Keratinocyte (primary cell): Measurements from ENCODE around the gene ATPAF2. TPM values are rescaled to one million over a fixed set of nuclear protein-coding genes. Genes with fewer than 3 reads are reported as not detected.

Experiments used
- DNase-seq: peaks from one replicate; pipeline ENCODE4 v3.0.0-alpha.2; 2011; ENCODE audit warnings: low read depth, missing footprints, low spot score
- FAIRE-seq: peaks from 2 replicates; lab custom pipeline; 2011; peaks lifted over from hg19 to GRCh38; lab: Jason Lieb, UNC
- H2AFZ ChIP-seq: 2 replicates; pipeline ENCODE4 v1.6.0; 2012; ENCODE audit warnings: low read length, control low read depth, inconsistent platforms; ENCODE audit not compliant: control insufficient read depth
- H3K27ac ChIP-seq: 2 replicates; pipeline ENCODE4 v1.5.1; 2011; ENCODE audit warnings: low read length; ENCODE audit not compliant: control insufficient read depth, insufficient read depth
- H3K27me3 ChIP-seq: 3 replicates; pipeline ENCODE4 v1.6.0; 2011; ENCODE audit warnings: low read length; ENCODE audit not compliant: control insufficient read depth, insufficient read depth; ENCODE audit errors: extremely low read depth
- H3K36me3 ChIP-seq, 2 experiments: 2 replicates in 1 of 2; 3 replicates in 1 of 2; pipeline ENCODE4 v1.5.1; 2011; ENCODE audit warnings: low read length in 2 of 2, mild to moderate bottlenecking in 1 of 2; ENCODE audit not compliant: control insufficient read depth in 2 of 2, insufficient read depth in 2 of 2; ENCODE audit errors: extremely low read depth in 1 of 2
- H3K4me1 ChIP-seq: 3 replicates; pipeline ENCODE4 v1.5.1; 2011; ENCODE audit warnings: low read length; ENCODE audit not compliant: control insufficient read depth, insufficient read depth; ENCODE audit errors: extremely low read depth
- H3K4me2 ChIP-seq: 3 replicates; pipeline ENCODE4 v1.6.0; 2011; ENCODE audit warnings: low read depth, low read length; ENCODE audit not compliant: control insufficient read depth, insufficient read depth; ENCODE audit errors: extremely low read depth
- H3K4me3 ChIP-seq, 3 experiments: fragments of 200-600 bp in 1 of 3; sonication (generic) in 1 of 3; 2 replicates in 2 of 3; 3 replicates in 1 of 3; pipeline ENCODE4 v1.5.1; 2011 to 2016; ENCODE audit warnings: low read length in 3 of 3, mild to moderate bottlenecking in 3 of 3, control low read depth in 2 of 3, inconsistent platforms in 1 of 3, low read depth in 1 of 3, mixed read lengths in 1 of 3, mixed run types in 1 of 3, moderate library complexity in 1 of 3; ENCODE audit not compliant: control insufficient read depth in 2 of 3, insufficient read depth in 2 of 3; ENCODE audit errors: extremely low read depth in 1 of 3
- H3K79me2 ChIP-seq: 2 replicates; pipeline ENCODE4 v1.6.0; 2012; ENCODE audit warnings: low read length; ENCODE audit not compliant: control insufficient read depth, insufficient read depth
- H3K9ac ChIP-seq: 3 replicates; pipeline ENCODE4 v1.6.0; 2011; ENCODE audit warnings: low read length; ENCODE audit not compliant: control insufficient read depth, insufficient read depth; ENCODE audit errors: extremely low read depth
- H3K9me1 ChIP-seq: 3 replicates; pipeline ENCODE4 v1.6.0; 2011; ENCODE audit warnings: low read length; ENCODE audit not compliant: control insufficient read depth, insufficient read depth; ENCODE audit errors: extremely low read depth
- H3K9me3 ChIP-seq: 2 replicates; pipeline ENCODE4 v1.5.1; 2012; ENCODE audit warnings: low read depth, low read length; ENCODE audit not compliant: control insufficient read depth
- H4K20me1 ChIP-seq: 3 replicates; pipeline ENCODE4 v1.6.0; 2011; ENCODE audit warnings: low read length; ENCODE audit not compliant: control insufficient read depth, insufficient read depth; ENCODE audit errors: extremely low read depth
- CTCF ChIP-seq, 3 experiments: IDR thresholded peaks in 1 of 3; conservative IDR thresholded peaks in 1 of 3; optimal IDR thresholded peaks in 1 of 3; 2 replicates in 2 of 3; 3 replicates in 1 of 3; pipeline versions ENCODE3 to v1.5.1; 2011; ENCODE audit warnings: low read length in 3 of 3, mild to moderate bottlenecking in 3 of 3, moderate library complexity in 2 of 3, control low read depth in 1 of 3, inconsistent platforms in 1 of 3; ENCODE audit not compliant: insufficient read depth in 2 of 3; ENCODE audit errors: extremely low read depth in 1 of 3
- EZH2 ChIP-seq: IDR thresholded peaks from one replicate; pipeline ENCODE4 v1.6.1; 2012; ENCODE audit warnings: inconsistent platforms, mild to moderate bottlenecking, low read length, moderate library complexity
- dilution Hi-C: fragments of 300-500 bp; cut with MboI; formaldehyde crosslinking; loops from one replicate; pipeline ENCODE4 v1.7.0; 2020; ENCODE audit warnings: low sequenced_read_pairs; ENCODE audit not compliant: extremely low pct_ligation_motif_present
- polyA plus RNA-seq, 5 experiments: library from polyadenylated mRNA; depleted of rRNA in 3 of 5; stranded (reverse) in 3 of 5; stranded (forward) in 1 of 5; unstranded in 1 of 5; fragments of >200 nt; gene quantifications; 1 replicate in 1 of 5; 2 replicates in 3 of 5; 3 replicates in 1 of 5; pipeline versions ENCODE4 v1.2.1 to v1.2.3, GENCODE V29; 2011 to 2012; ENCODE audit warnings: missing spikeins in 2 of 5, low read depth in 1 of 5, low replicate concordance in 1 of 5

Gene ATPAF2
- polyA plus RNA-seq, 1 donor (not counting 4 experiments of a cell fraction or from before 2014, with no cell fraction given) = 24.4 TPM

GRCh38 chr17:18071751-18072150 lies 32.8 kb upstream of the ATPAF2 start:
- Histone ChIP-seq H3K27ac (no peak overlapping the region), H3K9me3 (no peaks in the 10 kb centered on the region), H3K9me1 (no peaks in the 10 kb centered on the region), H3K4me3 (no peak overlapping the region), H4K20me1 (no peaks in the 10 kb centered on the region), H3K79me2 (no peaks in the 10 kb centered on the region), H3K27me3 (no peaks in the 10 kb centered on the region), H2AFZ (no peak overlapping the region), H3K4me2 (no peak overlapping the region), H3K4me1 (peaks cover 13% of the 10 kb centered on the region), H3K36me3 (peaks cover 4 to 5% of the 10 kb centered on the region in 2 experiments), H3K9ac (no peak overlapping the region)
- TF ChIP-seq CTCF (optimal IDR thresholded peaks at IDR 0.05 in 1 of 3, IDR thresholded peaks at IDR 0.05 in 1 of 3, conservative IDR thresholded peaks at IDR 0.05 in 1 of 3; ENCODE audit: extremely low read depth in 1 of 3, insufficient read depth in 2 of 3, low read length in 3 of 3) = no peak
- no peak for TF ChIP-seq EZH2
- FAIRE-seq (no peak), DNase-seq (no peak)
- dilution Hi-C loops = no loop called here

- no peaks in the 10 kb centered on the region for H3K9me3 ChIP-seq
- no peaks in the 10 kb centered on the region for H3K79me2 ChIP-seq
- FAIRE-seq = no peak
- H2AFZ ChIP-seq = peak overlapping the region; percentile 66
- peaks cover 13% of the 10 kb centered on the region for H3K4me1 ChIP-seq
- peaks cover 5 to 10% of the 10 kb centered on the region in 2 experiments for H3K36me3 ChIP-seq
- H3K9ac ChIP-seq = no peak overlapping the region
- H3K4me3 ChIP-seq = no peak overlapping the region
- dilution Hi-C loops = no loop called here
- no peak for DNase-seq
- H4K20me1 ChIP-seq = no peaks in the 10 kb centered on the region
- no peaks in the 10 kb centered on the region for H3K9me1 ChIP-seq
- peak overlapping the region; percentile 54 for H3K4me2 ChIP-seq
- no peaks in the 10 kb centered on the region for H3K27me3 ChIP-seq
- TF ChIP-seq EZH2 (no peak), CTCF (optimal IDR thresholded peaks at IDR 0.05 in 1 of 3, IDR thresholded peaks at IDR 0.05 in 1 of 3, conservative IDR thresholded peaks at IDR 0.05 in 1 of 3; ENCODE audit: extremely low read depth in 1 of 3, insufficient read depth in 2 of 3, low read length in 3 of 3) (no peak)
- no peak overlapping the region for H3K27ac ChIP-seq
Measured at GRCh38 chr17:18070861-18071340, 31.9 kb upstream of the ATPAF2 start.
